HepG2 (cell line): Measurements from ENCODE around the gene EPB41L2. TPM values are rescaled to one million over a fixed set of nuclear protein-coding genes. Genes with fewer than 3 reads are reported as not detected.

Source experiments
- ATAC-seq: fragments of 200-7000 bp; cut with Tn5 transposase; 3 replicates; pipeline ENCODE4 v1.9.1; 2020; ENCODE audit warnings: mild to moderate bottlenecking, moderate library complexity
- BruUV-seq: library from RNA; stranded (reverse); fragments of 400-500 nt; replicated peaks from 2 replicates; lab custom pipeline; 2021; lab: Mats Ljungman, UMichigan
- CTCF ChIA-PET: fragments of 300-600 bp; formaldehyde crosslinking; extraction: SDS; loops from one replicate; lab custom pipeline; 2021; ENCODE audit warnings: low total read pairs, inconsistent platforms, low intra/inter-chr PET ratio; lab: Yijun Ruan, JAX
- POLR2A ChIA-PET: fragments of 350-600 bp; sonication (Branson Sonifier 250); formaldehyde crosslinking; loops from one replicate; lab custom pipeline; 2020; ENCODE audit warnings: antibody characterized with exemption, inconsistent platforms; lab: Yijun Ruan, JAX
- DNase-seq: peaks from one replicate; pipeline ENCODE4 v3.0.0-alpha.2; 2015; ENCODE audit warnings: low spot score
- FAIRE-seq: peaks from 3 replicates; lab custom pipeline; 2011; peaks lifted over from hg19 to GRCh38; lab: Jason Lieb, UNC
- H2AFZ ChIP-seq: one replicate; pipeline ENCODE4 v1.6.1; 2011; ENCODE audit warnings: low read length, inconsistent platforms
- H3K27ac ChIP-seq: fragments of 300-600 bp; 3 replicates; pipeline ENCODE4 v1.8.0; 2011; ENCODE audit warnings: mixed run types, mild to moderate bottlenecking, mixed read lengths, low read length, inconsistent platforms; ENCODE audit not compliant: insufficient read depth; ENCODE audit errors: extremely low read length
- H3K27me3 ChIP-seq, 2 experiments: fragments of 200-600 bp in 1 of 2; 2 replicates in 1 of 2; 3 replicates in 1 of 2; pipeline versions ENCODE4 v1.6.0 to v1.8.0; 2011; ENCODE audit warnings: low read length in 2 of 2, mild to moderate bottlenecking in 2 of 2, moderate library complexity in 2 of 2, inconsistent platforms in 1 of 2; ENCODE audit not compliant: insufficient read depth in 2 of 2, control insufficient read depth in 1 of 2
- H3K36me3 ChIP-seq, 2 experiments: fragments of 200-600 bp in 1 of 2; replicated peaks in 1 of 2; 2 replicates in 1 of 2; 3 replicates in 1 of 2; pipeline versions ENCODE4 v1.5.1 to v1.8.0; 2011; ENCODE audit warnings: low read length in 2 of 2, inconsistent platforms in 1 of 2; ENCODE audit not compliant: insufficient read depth in 2 of 2, control insufficient read depth in 1 of 2
- H3K4me1 ChIP-seq: 2 replicates; pipeline ENCODE4 v1.5.1; 2012; ENCODE audit warnings: low read length, inconsistent platforms; ENCODE audit not compliant: insufficient read depth
- H3K4me2 ChIP-seq: 2 replicates; pipeline ENCODE4 v1.6.0; 2011; ENCODE audit warnings: low read depth, low read length, inconsistent platforms
- H3K4me3 ChIP-seq, 3 experiments: fragments of 200-600 bp in 1 of 3; sonication (generic), shearing (Covaris generic) in 1 of 3; replicated peaks in 1 of 3; 2 replicates each; pipeline ENCODE4 v1.5.1; 2011 to 2016; ENCODE audit warnings: low read length in 3 of 3, inconsistent platforms in 2 of 3, low read depth in 2 of 3, mild to moderate bottlenecking in 2 of 3, control low read depth in 1 of 3, mixed read lengths in 1 of 3; ENCODE audit not compliant: insufficient read depth in 1 of 3
- H3K79me2 ChIP-seq: one replicate; pipeline ENCODE4 v1.6.1; 2011; ENCODE audit warnings: low read length, inconsistent platforms; ENCODE audit not compliant: insufficient read depth
- H3K9ac ChIP-seq: 2 replicates; pipeline ENCODE4 v1.6.0; 2011; ENCODE audit warnings: mild to moderate bottlenecking, low read depth, low read length, inconsistent platforms; ENCODE audit not compliant: insufficient read depth
- H3K9me3 ChIP-seq: 2 replicates; pipeline ENCODE4 v1.5.1; 2012; ENCODE audit warnings: mild to moderate bottlenecking, low read length
- H4K20me1 ChIP-seq: 2 replicates; pipeline ENCODE4 v1.6.0; 2011; ENCODE audit warnings: inconsistent platforms, mild to moderate bottlenecking, low read length, moderate library complexity; ENCODE audit not compliant: insufficient read depth
- ADNP ChIP-seq: sonication (generic); formaldehyde crosslinking; IDR thresholded peaks from 2 replicates; pipeline ENCODE4 v1.4.0; 2020; ENCODE audit warnings: missing genetic modification reagents
- AGO1 ChIP-seq: fragments of 200-400 bp; formaldehyde crosslinking; IDR thresholded peaks from 2 replicates; pipeline ENCODE4 v1.6.1; 2017; ENCODE audit warnings: mild to moderate bottlenecking, low read depth, low read length, moderate library complexity; ENCODE audit not compliant: poor library complexity, severe bottlenecking
- AGO2 ChIP-seq: fragments of 200-400 bp; formaldehyde crosslinking; optimal IDR thresholded peaks from 2 replicates; pipeline ENCODE3; 2017; ENCODE audit warnings: mild to moderate bottlenecking, low read depth, low read length, moderate library complexity
- ATF2 ChIP-seq: sonication (generic); formaldehyde crosslinking; IDR thresholded peaks from 2 replicates; pipeline ENCODE4 v1.4.0; 2020; ENCODE audit warnings: missing genetic modification reagents
- ATF7 ChIP-seq, 2 experiments: fragments of 450-650 bp in 1 of 2; sonication (generic) in 1 of 2; formaldehyde crosslinking in 1 of 2; IDR thresholded peaks; 2 replicates each; pipeline versions ENCODE4 v1.4.0 to v1.6.1; 2016 to 2020; ENCODE audit warnings: antibody characterized with exemption in 1 of 2, mild to moderate bottlenecking in 1 of 2, missing genetic modification reagents in 1 of 2
- BCL6 ChIP-seq: IDR thresholded peaks from 2 replicates; pipeline ENCODE4 v1.6.1; 2016; ENCODE audit warnings: missing genetic modification reagents, missing compliant biosample characterization
- HNRNPL ChIP-seq: fragments of 200-400 bp; formaldehyde crosslinking; IDR thresholded peaks from 2 replicates; pipeline ENCODE4 v1.6.1; 2017; ENCODE audit warnings: mild to moderate bottlenecking, low read depth, low read length
- JARID2 ChIP-seq: sonication (generic); formaldehyde crosslinking; IDR thresholded peaks from 2 replicates; pipeline ENCODE4 v1.8.1; 2023; ENCODE audit warnings: missing genetic modification reagents, inconsistent platforms; ENCODE audit not compliant: insufficient replicate concordance
- KMT2A ChIP-seq: sonication (generic); formaldehyde crosslinking; IDR thresholded peaks from 2 replicates; pipeline ENCODE4 v1.4.0; 2020; ENCODE audit warnings: missing genetic modification reagents
- LCORL ChIP-seq, 2 experiments: fragments of 450-650 bp in 1 of 2; sonication (generic) in 1 of 2; formaldehyde crosslinking in 1 of 2; IDR thresholded peaks; 2 replicates each; pipeline versions ENCODE4 v1.5.0 to v1.6.1; 2017 to 2020; ENCODE audit warnings: antibody characterized with exemption in 1 of 2, missing genetic modification reagents in 1 of 2
- MAX ChIP-seq: IDR thresholded peaks from 2 replicates; pipeline ENCODE4 v1.6.1; 2012; ENCODE audit warnings: inconsistent platforms
- MAZ ChIP-seq, 2 experiments: sonication (generic) in 1 of 2; formaldehyde crosslinking in 1 of 2; IDR thresholded peaks; 2 replicates each; pipeline versions ENCODE4 v1.5.0 to v1.6.1; 2012 to 2020; ENCODE audit warnings: low read depth in 2 of 2, mild to moderate bottlenecking in 2 of 2, borderline replicate concordance in 1 of 2, improper control_type of control experiment in 1 of 2, low read length in 1 of 2, missing genetic modification reagents in 1 of 2, moderate library complexity in 1 of 2
- NR0B2 ChIP-seq: sonication (generic); formaldehyde crosslinking; IDR thresholded peaks from 2 replicates; pipeline ENCODE4 v1.4.0; 2020; ENCODE audit warnings: mild to moderate bottlenecking, missing genetic modification reagents
- SIX1 ChIP-seq: sonication (generic); formaldehyde crosslinking; IDR thresholded peaks from 2 replicates; pipeline ENCODE4 v1.4.0; 2020; ENCODE audit warnings: missing genetic modification reagents, borderline replicate concordance
- ZMAT3 ChIP-seq: sonication (generic); formaldehyde crosslinking; conservative IDR thresholded peaks from 2 replicates; pipeline ENCODE4 v1.7.0; 2021; ENCODE audit warnings: missing genetic modification reagents
- ZMYM3 ChIP-seq: sonication (generic); formaldehyde crosslinking; IDR thresholded peaks from 2 replicates; pipeline ENCODE4 v1.5.1; 2020; ENCODE audit warnings: mild to moderate bottlenecking, missing genetic modification reagents
- ZNF335 ChIP-seq: sonication (generic); formaldehyde crosslinking; IDR thresholded peaks from 2 replicates; pipeline ENCODE4 v1.4.0; 2020; ENCODE audit warnings: missing genetic modification reagents
- ZNF468 ChIP-seq: sonication (generic); formaldehyde crosslinking; IDR thresholded peaks from 2 replicates; pipeline ENCODE4 v1.8.0; 2022; ENCODE audit warnings: mild to moderate bottlenecking, moderate library complexity, missing genetic modification reagents
- ZNF484 ChIP-seq: sonication (generic); formaldehyde crosslinking; IDR thresholded peaks from 2 replicates; pipeline ENCODE4 v1.5.1; 2020; ENCODE audit warnings: mild to moderate bottlenecking, low read depth, missing genetic modification reagents, borderline replicate concordance
- ZNF563 ChIP-seq: sonication (generic); formaldehyde crosslinking; IDR thresholded peaks from 2 replicates; pipeline ENCODE4 v1.8.0; 2022; ENCODE audit warnings: mild to moderate bottlenecking, moderate library complexity, missing genetic modification reagents
- ZNF878 ChIP-seq: sonication (generic); formaldehyde crosslinking; IDR thresholded peaks from 2 replicates; pipeline ENCODE4 v1.8.1; 2023; ENCODE audit warnings: mild to moderate bottlenecking, missing genetic modification reagents, moderate library complexity
- ZNF883 ChIP-seq: sonication (generic); formaldehyde crosslinking; IDR thresholded peaks from 2 replicates; pipeline ENCODE4 v1.5.1; 2020; ENCODE audit warnings: mild to moderate bottlenecking, missing genetic modification reagents; ENCODE audit errors: not compliant biosample characterization
- WGBS: methylation state at CpG from one replicate; pipeline ENCODE4 v1.1.6; 2017; ENCODE audit warnings: low lambda C conversion rate; 5-methylcytosine and 5-hydroxymethylcytosine counted together
- in situ Hi-C: cut with HindIII; loops from 2 replicates; pipeline ENCODE4 v1.10.0; 2017; ENCODE audit warnings: low pct_unique_long_range_greater_than_20kb; ENCODE audit not compliant: extremely low pct_ligation_motif_present
- intact Hi-C: fragments of 100-400 bp; cut with micrococcal nuclease; formaldehyde crosslinking; loops from one replicate; pipeline ENCODE4 v1.10.0; 2022; ENCODE audit not compliant: unreplicated experiment
- polyA plus RNA-seq, 8 experiments: library from polyadenylated mRNA; depleted of rRNA in 3 of 8; stranded (reverse) in 7 of 8; unstranded in 1 of 8; fragments of >200 nt; fragmentation: Illumina TruSeq in 4 of 8; extraction: Trizol in 4 of 8; gene quantifications; 2 replicates each; pipeline versions ENCODE4 v1.2.1 to v1.2.3, GENCODE V29; 2011 to 2016; ENCODE audit warnings: low read depth in 4 of 8, missing spikeins in 1 of 8, mixed read lengths in 1 of 8; ENCODE audit not compliant: insufficient read depth in 1 of 8
- total RNA-seq, 5 experiments: library from RNA; depleted of rRNA; stranded (reverse); fragments of >200 nt; fragmentation: Illumina TruSeq; extraction: Trizol; gene quantifications; 2 replicates each; pipeline ENCODE4 v1.2.3, GENCODE V29; 2016; ENCODE audit warnings: low read depth in 1 of 5

EPB41L2 gene
- total and polyA plus RNA-seq, 2 of the 13 experiments (the other 11 are each of a cell fraction or from before 2014, with no cell fraction given) = 41.7 to 56.4 TPM

- H4K20me1 ChIP-seq = no peaks in the 10 kb centered on the region
- FAIRE-seq (peak; percentile 59), ATAC-seq (peak; percentile 91), DNase-seq (peak; percentile 85)
- H3K36me3 ChIP-seq = peaks cover 22 to 70% of the 10 kb centered on the region in 2 experiments
- no peaks in the 10 kb centered on the region for H3K27me3 ChIP-seq
- peak overlapping the region; percentile 50 for H3K27ac ChIP-seq
- H3K4me3 ChIP-seq = no peak overlapping the region
- intact Hi-C loops = no loop called here
- in situ Hi-C loops = no loop called here
- H3K4me2 ChIP-seq = peak overlapping the region; percentile 34
- no peak overlapping the region for H3K9ac ChIP-seq
- 66% methylated on average over 5 of the region's 5 CpGs for WGBS
- no peak overlapping the region for H2AFZ ChIP-seq
- BruUV-seq = no TSS peak
- H3K9me3 ChIP-seq = no peaks in the 10 kb centered on the region
- H3K4me1 ChIP-seq = peaks cover 68% of the 10 kb centered on the region
- ChIA-PET CTCF (no interaction called here), POLR2A (interaction anchor here (1.2 to 2.3 kb wide), 4 partner anchors 9 to 19 kb away, joined by 3 to 6 read pairs (median 4); no protein-coding TSS in a partner anchor)
- H3K79me2 ChIP-seq = peaks cover 42% of the 10 kb centered on the region
- TF ChIP-seq AGO2 (peak; percentile 16), ZNF468 (CRISPR knock-in tag) (no peak), JARID2 (CRISPR knock-in tag) (no peak), ZNF878 (peak; percentile 45; the same call in 1 of the 2 replicates), ZNF563 (CRISPR knock-in tag) (no peak), BCL6 (peak; percentile 71), LCORL (IDR thresholded peaks at IDR 0.05) (no peak), LCORL (CRISPR knock-in tag; IDR thresholded peaks at IDR 0.05) (peak; percentile 46; the same call in 1 of the 2 replicates), ZMAT3 (CRISPR knock-in tag) (no peak), NR0B2 (CRISPR knock-in tag) (no peak), ATF7 (IDR thresholded peaks at IDR 0.05) (no peak), ATF7 (CRISPR knock-in tag; IDR thresholded peaks at IDR 0.05) (no peak), ZNF484 (CRISPR knock-in tag) (no peak), AGO1 (no peak), ZNF335 (CRISPR knock-in tag) (no peak), MAX (0 out of 2 replicates have a peak, but pooled peaks have one; percentile 12), SIX1 (CRISPR knock-in tag) (peak; percentile 99), MAZ (IDR thresholded peaks at IDR 0.05; ENCODE audit: borderline replicate concordance, low read depth, low read length) (no peak), MAZ (CRISPR knock-in tag; IDR thresholded peaks at IDR 0.05; ENCODE audit: low read depth) (no peak), ATF2 (CRISPR knock-in tag) (peak; percentile 31; the same call in 1 of the 2 replicates), ZMYM3 (peak; percentile 17; the same call in 1 of the 2 replicates), ADNP (no peak), HNRNPL (no peak), ZNF883 (no peak), KMT2A (CRISPR knock-in tag) (no peak)
Observed at GRCh38 chr6:130834482-130835251, 228.4 kb downstream of the EPB41L2 start.
